ENCODE measurements around the gene DPM3.

GRCh38 chr1:155140630-155140953 lies 261 bp upstream of the DPM3 start:
- TF ChIP-seq CTCF (IDR thresholded peaks at IDR 0.05; ENCODE audit: insufficient read depth, low read length): no peak
- no peak for TF ChIP-seq POLR2AphosphoS5 (IDR thresholded peaks at IDR 0.05; ENCODE audit: low read depth)
- no peak for TF ChIP-seq GABPA (IDR thresholded peaks at IDR 0.05; ENCODE audit: low read depth)
- TF ChIP-seq REST (IDR thresholded peaks at IDR 0.05; ENCODE audit: insufficient replicate concordance, low read depth): no peak
